Measurements from ENCODE around the gene RASSF3. TPM values are rescaled to one million over a fixed set of nuclear protein-coding genes. Genes with fewer than 3 reads are reported as not detected.

RASSF3 gene
- total RNA-seq, 3 donors from 2014 or later, result 23.4 to 28.4 (median 24.6) TPM

DNA sequence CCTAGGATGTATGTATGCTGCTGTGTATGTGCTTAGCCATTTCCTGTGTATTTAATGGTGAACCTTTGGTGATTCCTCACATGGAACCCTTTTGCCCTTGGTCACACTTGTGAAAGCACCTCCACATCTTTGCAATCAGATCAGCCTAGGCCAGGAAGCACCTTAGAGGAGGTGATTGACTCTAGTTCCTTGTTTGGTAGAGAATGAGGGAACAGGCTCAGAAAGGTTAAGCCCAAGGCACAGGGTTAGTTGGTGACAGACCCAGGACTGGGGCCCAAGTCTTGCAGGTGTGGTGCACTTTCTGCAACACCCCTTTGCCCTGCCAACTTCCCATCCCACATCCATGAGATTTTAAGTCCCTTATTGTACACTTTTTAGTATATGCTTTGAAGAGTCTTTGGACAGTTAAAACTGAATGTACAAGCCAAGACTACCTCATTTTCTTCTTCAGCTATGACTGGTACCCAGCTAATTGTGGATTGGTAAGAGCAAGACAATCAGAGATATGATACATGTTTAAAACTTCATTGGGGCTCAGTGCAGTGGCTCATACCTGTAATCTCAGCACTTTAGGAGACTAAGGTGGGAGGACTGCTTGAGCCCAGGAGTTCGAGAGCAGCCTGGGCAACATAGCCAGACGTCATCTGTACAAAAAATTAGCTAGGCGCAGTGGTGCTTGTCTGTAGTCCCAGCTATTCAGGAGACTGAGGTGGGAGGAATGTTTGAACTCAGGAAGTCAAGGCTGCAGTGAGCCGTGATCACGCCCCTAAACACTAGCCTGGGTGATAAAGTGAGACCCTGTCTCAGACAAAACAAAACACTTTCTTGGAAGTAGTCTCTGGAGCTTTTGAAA is 71.1 kb downstream of the RASSF3 start:
- intact Hi-C loops (cut with DNase I; ENCODE audit: low total_unique reads), result no loop called here
- H3K9me3 ChIP-seq, result no peaks in the 10 kb centered on the region
- TF ChIP-seq POLR2AphosphoS5 (IDR thresholded peaks at IDR 0.05) (no peak), POLR2A (IDR thresholded peaks at IDR 0.05) (no peak)
- TF ChIP-seq, protein P1, sequence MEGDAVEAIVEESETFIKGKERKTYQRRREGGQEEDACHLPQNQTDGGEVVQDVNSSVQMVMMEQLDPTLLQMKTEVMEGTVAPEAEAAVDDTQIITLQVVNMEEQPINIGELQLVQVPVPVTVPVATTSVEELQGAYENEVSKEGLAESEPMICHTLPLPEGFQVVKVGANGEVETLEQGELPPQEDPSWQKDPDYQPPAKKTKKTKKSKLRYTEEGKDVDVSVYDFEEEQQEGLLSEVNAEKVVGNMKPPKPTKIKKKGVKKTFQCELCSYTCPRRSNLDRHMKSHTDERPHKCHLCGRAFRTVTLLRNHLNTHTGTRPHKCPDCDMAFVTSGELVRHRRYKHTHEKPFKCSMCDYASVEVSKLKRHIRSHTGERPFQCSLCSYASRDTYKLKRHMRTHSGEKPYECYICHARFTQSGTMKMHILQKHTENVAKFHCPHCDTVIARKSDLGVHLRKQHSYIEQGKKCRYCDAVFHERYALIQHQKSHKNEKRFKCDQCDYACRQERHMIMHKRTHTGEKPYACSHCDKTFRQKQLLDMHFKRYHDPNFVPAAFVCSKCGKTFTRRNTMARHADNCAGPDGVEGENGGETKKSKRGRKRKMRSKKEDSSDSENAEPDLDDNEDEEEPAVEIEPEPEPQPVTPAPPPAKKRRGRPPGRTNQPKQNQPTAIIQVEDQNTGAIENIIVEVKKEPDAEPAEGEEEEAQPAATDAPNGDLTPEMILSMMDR (IDR thresholded peaks at IDR 0.05), result no peak
- peak overlapping the region; percentile 46 to 88 for H3K27ac ChIP-seq
- H3K36me3 ChIP-seq, result no peaks in the 10 kb centered on the region
- H3K4me1 ChIP-seq, result no peaks in the 10 kb centered on the region
- no peaks in the 10 kb centered on the region for H3K27me3 ChIP-seq
- no peak overlapping the region for H3K4me3 ChIP-seq
- DNase-seq (ENCODE audit: low spot score in 2 of 2), result no peak

DNA sequence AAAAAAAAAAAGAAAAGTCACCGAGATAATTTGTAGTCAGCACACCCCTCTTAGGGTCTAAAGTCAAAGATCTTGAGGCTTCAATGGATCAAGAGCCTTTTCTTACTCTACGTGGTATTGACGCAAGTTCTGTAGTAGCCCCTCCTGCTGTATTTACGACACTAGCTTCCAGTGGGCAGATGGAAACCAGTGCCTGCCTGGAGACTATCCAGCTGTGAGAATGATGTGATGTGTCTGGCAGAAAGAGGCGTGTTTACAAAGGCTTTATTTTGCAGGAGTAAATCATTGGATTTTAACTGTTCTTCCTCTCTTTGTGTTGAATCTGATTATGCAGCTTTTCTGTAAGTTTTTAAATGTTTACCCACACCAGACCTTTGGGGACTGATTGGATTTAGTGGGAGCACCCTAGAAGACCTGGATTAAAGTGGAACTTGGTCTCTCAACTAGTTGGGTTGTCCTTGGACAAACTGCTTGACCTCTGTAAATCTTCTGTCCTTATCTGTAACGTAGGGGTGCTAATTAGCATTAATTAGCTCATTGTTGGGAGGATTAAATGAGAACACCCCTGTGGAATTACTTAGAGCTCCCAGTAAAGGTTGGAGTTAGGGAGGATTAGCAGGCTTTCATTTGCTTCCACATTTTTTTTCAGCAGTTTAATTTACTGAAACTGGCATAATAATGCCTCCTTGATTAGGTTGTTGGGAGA is 72.4 kb downstream of the RASSF3 start:
- Histone ChIP-seq H3K4me1 (no peaks in the 10 kb centered on the region), H3K9me3 (no peaks in the 10 kb centered on the region), H3K27me3 (no peaks in the 10 kb centered on the region), H3K36me3 (no peaks in the 10 kb centered on the region), H3K4me3 (no peak overlapping the region), H3K27ac (peak overlapping the region in 1 of 2 donors; percentile 6)
- TF ChIP-seq POLR2A (IDR thresholded peaks at IDR 0.05) (no peak), POLR2AphosphoS5 (IDR thresholded peaks at IDR 0.05) (no peak)
- TF ChIP-seq, protein P1 (IDR thresholded peaks at IDR 0.05), result no peak
- no peak for DNase-seq (ENCODE audit: low spot score in 2 of 2)
- intact Hi-C loops (cut with DNase I; ENCODE audit: low total_unique reads), result no loop called here

DNA sequence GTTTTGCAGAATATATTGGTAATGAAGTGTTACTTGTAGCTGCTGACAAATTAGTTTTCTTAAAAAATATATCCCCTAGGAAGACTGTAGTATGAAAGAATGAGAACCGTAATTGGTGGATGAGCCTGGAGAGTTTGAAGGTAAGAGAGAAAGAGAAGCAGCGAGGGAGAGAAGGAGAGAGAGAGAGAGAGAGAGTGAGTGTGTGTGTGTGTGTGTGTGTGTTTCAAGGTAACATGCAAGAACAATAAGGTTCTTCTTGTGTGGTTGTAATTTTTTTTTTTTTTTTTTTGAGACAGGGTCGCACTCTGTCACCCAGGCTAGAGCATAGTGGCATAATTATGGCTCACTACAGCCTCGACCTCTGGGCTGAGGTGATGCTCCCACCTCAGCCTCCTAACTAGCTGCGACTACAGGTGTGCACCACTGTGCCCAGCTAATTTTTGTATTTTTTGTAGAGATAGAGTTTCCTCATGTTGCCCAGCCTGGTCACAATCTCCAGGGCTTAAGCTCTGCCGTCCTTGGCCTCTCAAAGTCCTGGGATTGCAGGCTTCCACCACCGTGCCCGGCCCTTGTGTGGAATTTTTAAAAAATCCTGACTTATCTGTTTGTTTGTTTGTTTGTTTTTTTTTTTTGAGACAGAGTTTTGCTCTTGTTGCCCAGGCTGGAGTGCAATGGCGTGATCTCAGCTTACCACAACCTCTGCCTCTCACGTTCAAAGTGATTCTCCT is 73.7 kb downstream of the RASSF3 start:
- Histone ChIP-seq H3K27me3 (no peaks in the 10 kb centered on the region), H3K4me3 (no peak overlapping the region), H3K36me3 (no peaks in the 10 kb centered on the region), H3K27ac (no peak overlapping the region), H3K9me3 (no peaks in the 10 kb centered on the region), H3K4me1 (no peaks in the 10 kb centered on the region)
- intact Hi-C loops (cut with DNase I; ENCODE audit: low total_unique reads), result no loop called here
- DNase-seq (ENCODE audit: low spot score in 2 of 2), result no peak
- TF ChIP-seq, protein P1 (IDR thresholded peaks at IDR 0.05), result no peak
- TF ChIP-seq POLR2A (IDR thresholded peaks at IDR 0.05), result no peak
- no peak for TF ChIP-seq POLR2AphosphoS5 (IDR thresholded peaks at IDR 0.05)

DNA sequence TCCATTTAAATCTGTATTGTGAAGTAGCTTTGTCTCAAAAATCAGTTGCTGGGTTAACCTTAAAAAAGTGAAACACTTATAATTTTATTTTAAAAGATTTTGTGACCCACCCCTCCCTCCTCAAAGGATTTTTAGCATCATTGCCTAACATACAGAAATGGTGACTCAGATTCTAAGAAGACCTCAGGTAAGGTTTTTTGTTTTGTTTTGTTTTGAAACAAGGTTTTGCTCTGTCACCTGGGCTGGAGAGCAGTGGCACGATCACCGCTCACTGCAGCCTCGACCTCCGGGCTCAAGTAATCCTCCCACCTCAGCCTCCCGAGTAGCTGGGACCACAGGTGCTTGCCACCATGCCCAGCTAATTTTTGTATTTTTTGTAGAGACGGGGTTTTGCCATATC is 74.8 kb downstream of the RASSF3 start:
- H3K9me3 ChIP-seq, result no peaks in the 10 kb centered on the region
- intact Hi-C loops (cut with DNase I; ENCODE audit: low total_unique reads), result no loop called here
- H3K36me3 ChIP-seq, result no peaks in the 10 kb centered on the region
- no peaks in the 10 kb centered on the region for H3K4me1 ChIP-seq
- no peaks in the 10 kb centered on the region for H3K27me3 ChIP-seq
- no peak overlapping the region for H3K27ac ChIP-seq
- TF ChIP-seq POLR2A (IDR thresholded peaks at IDR 0.05) (no peak), POLR2AphosphoS5 (IDR thresholded peaks at IDR 0.05) (no peak)
- TF ChIP-seq, protein P1 (IDR thresholded peaks at IDR 0.05), result no peak
- no peak overlapping the region for H3K4me3 ChIP-seq
- no peak for DNase-seq (ENCODE audit: low spot score in 2 of 2)

Data from breast epithelium (tissue), 4 donors.